Daoy (cell line): ENCODE measurements around the gene MALL. TPM values are rescaled to one million over a fixed set of nuclear protein-coding genes. Genes with fewer than 3 reads are reported as not detected.
A peak's percentile ranks its signal among the peaks of the same experiment; 100 is the strongest.
"Not testable (repeated sequence)": the region's sequence is repeated elsewhere in the genome, so short reads cannot be mapped to it uniquely, and the experiment has no call there.

Experiments
- DNase-seq: peaks from one replicate; pipeline ENCODE4 v3.0.0-alpha.2; 2015; ENCODE audit warnings: low read depth
- total RNA-seq: library from RNA; depleted of rRNA; stranded (reverse); fragments of >200 nt; shearing (Covaris generic); gene quantifications from 2 replicates; pipeline ENCODE4 v1.2.3, GENCODE V29; 2014

Gene MALL
- total RNA-seq, 1 experiment from 2014 or later: 0.34 TPM

GRCh38 chr2:110120171-110121051 lies 4.8 kb upstream of the MALL start:
- peak; percentile 19 for DNase-seq

GRCh38 chr2:110116033-110116710 lies 550 bp upstream of the MALL start:
- DNase-seq: peak; percentile 32

- DNase-seq: no peak
Observed at GRCh38 chr2:110114831-110115255, 779 bp downstream of the MALL start.

GRCh38 chr2:110113961-110114591 lies 1.5 kb downstream of the MALL start:
- DNase-seq: peak; percentile 48

- not testable (repeated sequence) for DNase-seq
Observed at GRCh38 chr2:110108291-110108690, 7.3 kb downstream of the MALL start.

GRCh38 chr2:110107092-110108079 lies 8.2 kb downstream of the MALL start:
- DNase-seq: no peak

- DNase-seq: peak; percentile 78
Observed at GRCh38 chr2:110106642-110107041, 9.0 kb downstream of the MALL start.

- DNase-seq: peak; percentile 89
Observed at GRCh38 chr2:110105608-110106467, 9.8 kb downstream of the MALL start.

- DNase-seq: no peak
Observed at GRCh38 chr2:110105183-110105582, 10.4 kb downstream of the MALL start.

GRCh38 chr2:110104025-110104771 lies 11.4 kb downstream of the MALL start:
- peak; percentile 81 for DNase-seq

GRCh38 chr2:110103061-110103961 lies 12.3 kb downstream of the MALL start:
- DNase-seq: no peak

GRCh38 chr2:110101901-110102803 lies 13.5 kb downstream of the MALL start:
- DNase-seq: peak; percentile 80

GRCh38 chr2:110101280-110101844 lies 14.3 kb downstream of the MALL start:
- DNase-seq: peak; percentile 100

GRCh38 chr2:110100880-110101279 lies 14.7 kb downstream of the MALL start:
- DNase-seq: not testable (repeated sequence)

GRCh38 chr2:110100480-110100879 lies 15.1 kb downstream of the MALL start:
- no peak for DNase-seq

GRCh38 chr2:110099471-110100225 lies 16.0 kb downstream of the MALL start:
- no peak for DNase-seq
